ENCODE results near the gene PNRC1.

GRCh38 chr6:89059227-89059626, 21.3 kb upstream of the PNRC1 start:
- no peak for TF ChIP-seq CTCF (IDR thresholded peaks at IDR 0.05; ENCODE audit: borderline replicate concordance, extremely low read depth, low read length, poor library complexity, severe bottlenecking)
- no peak for TF ChIP-seq EZH2 (IDR thresholded peaks at IDR 0.05; ENCODE audit: borderline replicate concordance, low read depth, low read length, severe bottlenecking)

All from DND-41 (cell line).